GM19463 (cell line): Measurements from ENCODE around the gene RANBP17.
"Not testable (repeated sequence)": the region's sequence is repeated elsewhere in the genome, so short reads cannot be mapped to it uniquely, and the experiment has no call there.

ENCODE experiments used
- ATAC-seq: cut with Tn5 transposase; IDR thresholded peaks from one replicate; pipeline ENCODE4 v1.9.1; 2021; ENCODE audit warnings: mild to moderate bottlenecking, moderate library complexity; ENCODE audit not compliant: unreplicated experiment

Gene RANBP17

GRCh38 chr5:170937914-170938313, 76.1 kb downstream of the RANBP17 start:
- ATAC-seq: no peak

DNA sequence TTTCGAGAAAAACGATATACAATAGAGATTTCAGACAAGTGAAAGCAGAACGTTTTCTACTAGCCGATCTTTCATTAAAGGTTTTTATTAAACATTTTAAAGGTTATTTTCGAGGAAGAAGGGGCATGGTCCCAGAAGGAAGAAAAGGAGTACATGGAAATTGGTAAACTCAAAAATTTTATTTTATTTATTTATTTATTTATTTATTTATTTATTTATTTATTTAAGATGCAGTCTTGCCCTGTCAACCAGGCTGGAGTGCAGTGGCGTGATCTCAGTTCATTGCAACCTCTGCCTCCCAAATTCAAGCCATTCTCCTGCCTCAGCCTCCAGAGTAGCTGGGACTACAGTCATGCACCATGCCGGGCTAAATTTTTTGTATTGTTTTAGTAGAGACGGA, 77.4 kb downstream of the RANBP17 start:
- no peak for ATAC-seq

- no peak for ATAC-seq
These were observed 80.0 kb downstream of the RANBP17 start for GRCh38 chr5:170941788-170942187.

- no peak for ATAC-seq
These were observed 83.5 kb downstream of the RANBP17 start for GRCh38 chr5:170945275-170945674.

GRCh38 chr5:170960567-170960966, 98.7 kb downstream of the RANBP17 start:
- ATAC-seq: no peak

- no peak for ATAC-seq
These were observed 101.7 kb downstream of the RANBP17 start for GRCh38 chr5:170963521-170963920.

DNA sequence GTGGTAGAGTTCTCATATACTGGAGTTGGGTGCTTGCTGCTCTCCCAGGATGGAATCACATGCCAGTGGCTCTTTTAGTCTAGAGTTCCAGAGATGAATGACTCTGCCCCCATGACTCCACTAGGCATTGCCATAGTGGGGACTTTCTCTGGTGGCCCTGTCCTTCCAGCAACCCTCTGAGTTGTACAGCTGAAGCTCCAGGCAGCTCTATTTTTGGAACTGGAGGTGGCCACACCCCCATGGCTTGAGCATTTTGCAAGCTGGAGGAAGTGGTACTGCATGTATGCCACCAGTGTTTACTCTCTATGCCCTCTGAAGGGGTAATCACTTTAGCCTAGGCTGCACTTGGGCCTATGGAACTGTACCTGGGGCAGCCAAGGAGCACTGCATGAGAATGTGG, 112.6 kb downstream of the RANBP17 start:
- no peak for ATAC-seq

GRCh38 chr5:170980261-170980660, 118.4 kb downstream of the RANBP17 start:
- not testable (repeated sequence) for ATAC-seq

DNA sequence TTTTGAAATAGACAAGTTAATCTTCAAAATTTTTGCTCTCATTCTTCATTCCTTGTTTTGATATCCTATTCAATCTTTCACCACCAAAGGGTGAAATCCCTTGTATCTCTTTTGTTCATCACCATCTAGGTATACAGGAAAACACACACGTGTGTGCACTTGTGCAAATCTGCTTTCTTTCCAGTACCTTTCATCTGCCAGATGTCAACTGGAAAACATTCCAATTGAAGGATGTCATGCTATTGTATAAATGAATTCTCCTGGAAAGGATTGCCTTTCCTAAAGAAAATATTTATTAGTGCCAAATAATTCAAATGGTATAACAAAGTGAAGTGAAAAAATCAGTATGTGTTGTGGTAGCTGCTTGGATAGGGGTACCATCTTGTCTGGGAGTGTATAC, 123.7 kb downstream of the RANBP17 start:
- ATAC-seq: no peak

DNA sequence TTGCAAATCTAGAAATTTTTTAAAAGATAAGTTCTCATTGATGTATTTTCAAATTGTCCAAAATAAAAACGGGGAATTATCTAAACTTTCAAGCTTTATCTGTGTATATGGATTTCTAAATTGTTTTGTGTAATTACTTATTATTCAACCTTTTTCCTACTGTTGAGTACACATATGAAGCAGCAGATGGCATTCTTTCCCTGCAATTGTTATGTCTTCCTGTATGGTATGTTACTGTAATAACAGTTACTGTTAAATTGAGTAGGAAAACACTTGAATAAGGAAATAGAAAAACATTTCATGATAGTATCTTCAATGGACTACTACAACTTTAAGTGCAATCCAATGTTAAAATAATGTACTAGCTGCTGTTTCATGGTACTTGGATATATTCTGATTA, 124.8 kb downstream of the RANBP17 start:
- no peak for ATAC-seq

GRCh38 chr5:170993476-170993875, 131.7 kb downstream of the RANBP17 start:
- no peak for ATAC-seq

DNA sequence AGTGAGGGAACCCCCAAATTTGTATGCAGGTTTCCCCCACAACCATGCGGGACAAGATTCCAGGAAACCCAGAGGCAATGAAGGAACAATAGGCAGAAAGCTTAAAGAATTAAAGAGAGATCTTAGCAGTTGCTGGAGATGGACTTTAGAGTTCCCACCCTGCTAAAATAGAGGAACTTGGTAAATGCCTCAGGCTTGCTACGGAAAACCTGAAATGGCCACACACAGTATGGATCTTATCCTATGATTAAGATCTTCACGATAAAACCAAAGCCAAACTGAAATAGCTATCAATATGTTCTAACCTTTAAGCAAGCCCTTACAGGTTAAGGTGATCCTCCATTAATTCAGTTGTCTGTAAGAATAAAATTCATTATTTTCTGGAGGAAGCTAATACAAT, 148.3 kb downstream of the RANBP17 start:
- ATAC-seq: no peak

- ATAC-seq: no peak
These were observed 149.0 kb downstream of the RANBP17 start for GRCh38 chr5:171010816-171011215.

DNA sequence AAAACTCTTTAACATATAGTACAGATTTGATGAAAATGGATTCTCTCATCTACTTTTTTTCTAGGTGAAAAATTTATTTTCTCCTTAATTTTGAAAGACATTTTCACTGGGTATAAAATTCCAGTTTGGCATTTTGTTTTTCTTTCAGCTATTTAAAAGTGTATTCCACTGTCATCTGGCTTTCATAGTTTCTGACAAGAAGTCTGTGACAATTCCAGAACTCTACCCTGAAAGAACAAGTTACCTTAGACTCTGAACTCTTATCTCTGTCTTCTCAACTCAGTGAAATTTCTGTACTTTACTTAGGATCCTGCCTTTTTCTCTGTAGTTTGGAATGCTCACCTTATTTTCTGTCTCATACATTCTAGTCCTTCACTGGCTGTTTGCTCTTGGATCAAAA, 161.7 kb downstream of the RANBP17 start:
- no peak for ATAC-seq

- no peak for ATAC-seq
These were observed 162.3 kb downstream of the RANBP17 start for GRCh38 chr5:171024084-171024483.

GRCh38 chr5:171029401-171029800, 167.6 kb downstream of the RANBP17 start:
- ATAC-seq: no peak

DNA sequence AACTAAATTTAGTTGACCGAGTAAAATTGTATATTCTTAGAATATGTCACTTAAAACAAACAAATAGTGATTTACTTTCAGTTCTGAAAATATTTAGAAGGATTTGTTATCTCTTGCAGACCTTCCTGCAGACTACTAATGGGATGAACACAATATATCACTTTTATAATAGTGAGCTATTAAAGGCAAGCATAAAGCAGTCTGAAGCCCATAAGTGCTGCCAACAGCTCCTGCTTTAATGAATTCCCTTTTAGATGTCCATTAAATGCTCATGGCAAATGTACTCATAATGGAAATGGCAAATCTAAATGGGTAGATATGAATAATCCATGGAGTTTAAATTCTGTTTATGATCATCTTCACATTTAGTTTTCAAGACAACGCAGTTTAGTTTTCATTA, 170.2 kb downstream of the RANBP17 start:
- no peak for ATAC-seq

DNA sequence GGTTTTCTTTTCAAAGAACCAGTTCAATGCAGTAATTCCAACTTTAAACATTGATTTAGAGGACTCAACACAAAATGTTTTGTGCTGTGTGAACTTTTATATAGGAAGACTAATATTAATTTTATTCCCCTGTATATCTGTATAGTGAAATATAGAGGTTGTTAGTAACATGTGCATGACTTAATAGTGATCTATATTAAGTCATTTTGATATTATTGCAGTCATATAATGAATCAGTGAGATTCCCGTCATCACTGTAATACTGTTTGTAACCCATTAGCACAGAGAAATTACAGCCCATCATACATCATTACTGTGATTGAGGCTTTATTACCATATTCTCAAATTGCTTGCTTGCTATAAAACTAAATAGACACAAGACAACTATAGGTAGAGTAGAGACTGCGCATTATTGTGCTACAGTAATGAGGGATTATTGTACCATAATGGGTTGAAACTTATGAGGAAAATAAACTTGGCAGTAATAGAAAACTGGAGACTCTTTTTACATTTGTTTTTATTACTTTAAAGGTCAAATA, 170.7 kb downstream of the RANBP17 start:
- no peak for ATAC-seq

DNA sequence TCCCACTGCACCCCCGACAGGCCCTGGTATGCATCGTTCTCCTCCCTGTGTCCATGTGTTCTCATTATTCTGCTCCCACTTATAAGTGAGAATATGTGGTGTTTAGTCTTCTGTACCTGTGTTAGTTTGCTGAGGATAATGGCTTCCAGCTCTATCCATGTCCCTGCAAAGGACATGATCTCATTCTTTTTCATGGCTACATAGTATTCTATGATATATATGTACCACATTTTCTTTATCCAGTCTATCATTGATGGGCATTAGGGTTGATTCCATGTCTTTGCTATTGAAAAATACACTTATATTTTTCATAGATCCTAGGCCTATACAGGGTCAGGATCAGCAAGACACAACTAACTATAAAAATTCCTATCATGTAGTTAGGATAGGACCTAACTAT, 180.1 kb downstream of the RANBP17 start:
- not testable (repeated sequence) for ATAC-seq

GRCh38 chr5:171050916-171051315, 189.1 kb downstream of the RANBP17 start:
- ATAC-seq: no peak

- ATAC-seq: no peak
These were observed 194.1 kb downstream of the RANBP17 start for GRCh38 chr5:171055875-171056454.

DNA sequence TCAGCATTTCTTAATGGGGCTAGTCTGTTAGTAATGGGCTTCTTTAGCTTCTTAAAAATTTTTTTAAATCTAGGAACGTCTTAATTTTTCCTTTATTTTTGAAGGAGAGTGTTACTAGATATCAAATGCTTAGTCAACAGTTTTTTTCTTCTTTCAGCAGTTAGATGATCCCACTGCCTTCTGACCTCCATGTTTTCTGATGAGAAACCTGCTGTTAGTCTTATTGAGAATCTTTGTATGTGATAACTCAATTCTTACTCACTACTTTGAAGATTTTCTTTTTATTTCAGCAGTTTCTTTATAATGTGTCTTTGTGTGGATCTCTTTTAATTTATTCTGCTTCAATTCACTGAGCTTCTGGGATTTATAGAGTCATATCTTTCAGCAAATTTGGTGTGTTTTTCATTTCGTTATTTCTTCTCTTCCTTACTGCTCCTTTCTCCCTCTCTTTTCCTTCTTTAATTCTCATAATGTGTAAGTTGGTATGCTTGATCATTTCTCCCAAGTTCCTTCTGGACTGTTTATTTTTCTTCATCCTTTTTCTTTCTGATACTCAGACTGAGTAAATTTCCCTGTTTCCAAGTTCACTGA, 205.8 kb downstream of the RANBP17 start:
- no peak for ATAC-seq

- ATAC-seq: no peak
These were observed 212.9 kb downstream of the RANBP17 start for GRCh38 chr5:171074747-171075146.
